Chondrocyte (in vitro differentiated cells): ENCODE data around the gene AKAP8. TPM values are rescaled to one million over a fixed set of nuclear protein-coding genes. Genes with fewer than 3 reads are reported as not detected.

Source experiments
- DNase-seq: peaks from one replicate; pipeline ENCODE4 v3.0.0; 2021; ENCODE audit warnings: mixed read lengths, low spot score
- H3K27ac Mint-ChIP-seq: one replicate; pipeline ENCODE4 v1.8.0; 2021; ENCODE audit warnings: mild to moderate bottlenecking, moderate library complexity, mixed read lengths; ENCODE audit not compliant: unreplicated experiment
- H3K27me3 Mint-ChIP-seq: 2 replicates; pipeline ENCODE4 v1.8.0; 2021; ENCODE audit warnings: low read depth, mixed read lengths
- H3K36me3 Mint-ChIP-seq: 2 replicates; pipeline ENCODE4 v1.8.0; 2021; ENCODE audit warnings: low read depth, mixed read lengths
- H3K4me1 Mint-ChIP-seq: 2 replicates; pipeline ENCODE4 v1.8.0; 2021; ENCODE audit warnings: low read depth, mild to moderate bottlenecking, mixed read lengths
- H3K4me3 Mint-ChIP-seq: one replicate; pipeline ENCODE4 v1.8.0; 2021; ENCODE audit warnings: mild to moderate bottlenecking, moderate library complexity, mixed read lengths; ENCODE audit not compliant: unreplicated experiment
- H3K9me3 Mint-ChIP-seq: 2 replicates; pipeline ENCODE4 v1.8.0; 2021; ENCODE audit warnings: low read depth, mixed read lengths
- total RNA-seq: library from RNA; stranded (reverse); gene quantifications from 3 replicates; pipeline ENCODE4 v1.2.1, GENCODE V29; 2021
- TF ChIP-seq, protein P1 (sequence below): fragments of 200-600 bp; sonication (generic); IDR thresholded peaks from 2 replicates; pipeline ENCODE4 v1.5.0; 2021; ENCODE audit warnings: antibody characterized with exemption, mild to moderate bottlenecking, moderate library complexity

AKAP8 gene
- total RNA-seq, 1 donor from 2014 or later = 23.5 TPM

DNA sequence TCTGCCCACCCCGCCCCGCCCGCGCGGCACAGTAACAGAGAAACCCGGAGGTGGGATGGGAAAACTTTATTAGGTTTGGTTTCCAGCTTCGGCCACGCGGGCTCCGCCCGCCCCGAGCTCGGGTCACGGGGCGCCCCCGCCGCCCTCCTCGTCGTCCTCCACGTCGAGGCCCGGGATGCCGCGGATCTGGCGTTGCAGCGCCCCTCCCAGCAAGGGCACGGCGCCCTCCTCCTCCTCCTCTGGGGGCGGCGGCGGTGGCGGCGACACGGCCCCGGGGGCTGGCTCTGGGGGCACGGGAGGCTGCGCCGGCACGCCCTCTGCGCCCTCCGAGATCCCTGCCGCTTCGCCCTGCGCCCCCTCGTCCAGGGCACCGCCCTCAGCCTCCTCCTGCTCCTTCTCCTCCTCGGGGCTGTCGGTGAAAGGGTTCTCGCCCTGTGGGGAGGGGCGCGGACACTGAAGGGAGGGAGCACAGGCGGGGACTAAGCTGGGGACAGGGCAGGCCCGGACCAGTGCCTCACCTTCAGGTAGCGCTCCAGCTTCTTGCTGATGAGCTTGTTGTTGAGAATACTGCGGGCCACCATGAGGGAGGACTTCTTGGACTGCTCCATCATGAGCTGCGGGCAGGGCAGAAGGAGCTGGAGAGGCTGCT lies 536 bp upstream of the AKAP8 start:
- DNase-seq = peak; percentile 93
- TF ChIP-seq, protein P1, sequence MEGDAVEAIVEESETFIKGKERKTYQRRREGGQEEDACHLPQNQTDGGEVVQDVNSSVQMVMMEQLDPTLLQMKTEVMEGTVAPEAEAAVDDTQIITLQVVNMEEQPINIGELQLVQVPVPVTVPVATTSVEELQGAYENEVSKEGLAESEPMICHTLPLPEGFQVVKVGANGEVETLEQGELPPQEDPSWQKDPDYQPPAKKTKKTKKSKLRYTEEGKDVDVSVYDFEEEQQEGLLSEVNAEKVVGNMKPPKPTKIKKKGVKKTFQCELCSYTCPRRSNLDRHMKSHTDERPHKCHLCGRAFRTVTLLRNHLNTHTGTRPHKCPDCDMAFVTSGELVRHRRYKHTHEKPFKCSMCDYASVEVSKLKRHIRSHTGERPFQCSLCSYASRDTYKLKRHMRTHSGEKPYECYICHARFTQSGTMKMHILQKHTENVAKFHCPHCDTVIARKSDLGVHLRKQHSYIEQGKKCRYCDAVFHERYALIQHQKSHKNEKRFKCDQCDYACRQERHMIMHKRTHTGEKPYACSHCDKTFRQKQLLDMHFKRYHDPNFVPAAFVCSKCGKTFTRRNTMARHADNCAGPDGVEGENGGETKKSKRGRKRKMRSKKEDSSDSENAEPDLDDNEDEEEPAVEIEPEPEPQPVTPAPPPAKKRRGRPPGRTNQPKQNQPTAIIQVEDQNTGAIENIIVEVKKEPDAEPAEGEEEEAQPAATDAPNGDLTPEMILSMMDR = peak; percentile 43
- peaks cover 35% of the 10 kb centered on the region for H3K4me1 Mint-ChIP-seq
- H3K9me3 Mint-ChIP-seq = no peaks in the 10 kb centered on the region
- no peaks in the 10 kb centered on the region for H3K27me3 Mint-ChIP-seq
- H3K36me3 Mint-ChIP-seq = peaks cover 2% of the 10 kb centered on the region
- H3K27ac Mint-ChIP-seq = peak overlapping the region; percentile 90
- H3K4me3 Mint-ChIP-seq = peak overlapping the region; percentile 88

- no peaks in the 10 kb centered on the region for H3K27me3 Mint-ChIP-seq
- peaks cover 41% of the 10 kb centered on the region for H3K4me1 Mint-ChIP-seq
- H3K36me3 Mint-ChIP-seq = peaks cover 2% of the 10 kb centered on the region
- H3K9me3 Mint-ChIP-seq = no peaks in the 10 kb centered on the region
- TF ChIP-seq, protein P1 = peak; percentile 7
- H3K27ac Mint-ChIP-seq = peak overlapping the region; percentile 90
- peak overlapping the region; percentile 88 for H3K4me3 Mint-ChIP-seq
- peak; percentile 73 for DNase-seq
These were observed 979 bp downstream of the AKAP8 start for GRCh38 chr19:15378534-15379082.

GRCh38 chr19:15374796-15375440 lies 4.7 kb downstream of the AKAP8 start:
- no peaks in the 10 kb centered on the region for H3K9me3 Mint-ChIP-seq
- DNase-seq = no peak
- H3K4me3 Mint-ChIP-seq = no peak overlapping the region
- no peak overlapping the region for H3K27ac Mint-ChIP-seq
- TF ChIP-seq, protein P1 = no peak
- peaks cover 5% of the 10 kb centered on the region for H3K36me3 Mint-ChIP-seq
- no peaks in the 10 kb centered on the region for H3K27me3 Mint-ChIP-seq
- peaks cover 28% of the 10 kb centered on the region for H3K4me1 Mint-ChIP-seq

DNA sequence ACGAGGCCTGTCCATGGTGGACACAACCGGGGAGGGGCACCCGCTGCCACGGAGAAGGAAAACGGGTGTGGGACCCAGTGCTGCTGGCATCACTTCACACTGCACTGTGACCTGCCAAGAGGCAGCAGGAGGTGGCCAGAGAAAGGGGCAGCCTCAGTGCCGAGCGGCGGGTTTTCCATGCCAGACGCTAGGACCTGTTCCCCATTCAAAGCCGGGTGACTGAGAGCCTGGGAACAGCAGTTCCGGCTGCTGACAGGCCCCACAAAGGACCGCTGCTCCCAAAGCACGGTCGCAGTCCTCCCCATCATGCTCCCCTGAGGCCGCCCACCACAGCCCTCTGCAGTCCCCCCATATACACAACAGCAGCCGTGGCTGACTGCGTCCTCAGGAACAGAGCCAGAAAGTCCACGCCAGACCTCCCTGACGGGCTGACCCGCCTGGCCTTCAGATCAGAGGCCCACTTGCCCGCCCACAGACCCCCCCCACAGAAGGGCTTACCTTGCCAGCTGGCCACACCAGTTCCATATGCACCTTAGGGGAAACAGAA lies 5.4 kb downstream of the AKAP8 start:
- Mint-ChIP-seq H3K36me3 (peaks cover 7% of the 10 kb centered on the region), H3K27ac (no peak overlapping the region), H3K27me3 (no peaks in the 10 kb centered on the region), H3K4me3 (no peak overlapping the region), H3K9me3 (no peaks in the 10 kb centered on the region), H3K4me1 (peaks cover 28% of the 10 kb centered on the region)
- DNase-seq = peak; percentile 81
- TF ChIP-seq, protein P1 = no peak

GRCh38 chr19:15373644-15374043 lies 5.9 kb downstream of the AKAP8 start:
- no peaks in the 10 kb centered on the region for H3K27me3 Mint-ChIP-seq
- no peak overlapping the region for H3K27ac Mint-ChIP-seq
- H3K36me3 Mint-ChIP-seq = peaks cover 8% of the 10 kb centered on the region
- H3K4me3 Mint-ChIP-seq = no peak overlapping the region
- DNase-seq = peak; percentile 90
- H3K4me1 Mint-ChIP-seq = peaks cover 28% of the 10 kb centered on the region
- no peaks in the 10 kb centered on the region for H3K9me3 Mint-ChIP-seq
- TF ChIP-seq, protein P1 = no peak
